Smooth muscle cell (in vitro differentiated cells): ENCODE results near the gene TMED5. TPM values are rescaled to one million over a fixed set of nuclear protein-coding genes. Genes with fewer than 3 reads are reported as not detected.
"Not testable (repeated sequence)": the region's sequence is repeated elsewhere in the genome, so short reads cannot be mapped to it uniquely, and the experiment has no call there.

ENCODE experiments used
- DNase-seq: peaks from one replicate; lab custom pipeline; 2025; ENCODE audit not compliant: unreplicated experiment; lab: John Stamatoyannopoulos, UW
- H2AFZ ChIP-seq: fragments of 200-600 bp; sonication (generic); 2 replicates; pipeline ENCODE4 v1.6.0; 2016; ENCODE audit warnings: antibody characterized with exemption, low read depth, mild to moderate bottlenecking
- H3F3A ChIP-seq: fragments of 200-600 bp; sonication (generic); 2 replicates; pipeline ENCODE4 v1.6.0; 2017; ENCODE audit warnings: antibody characterized with exemption, low read depth
- H3K27ac ChIP-seq: fragments of 200-600 bp; sonication (generic); 2 replicates; pipeline ENCODE4 v1.5.1; 2016; ENCODE audit warnings: low read depth, mild to moderate bottlenecking
- H3K27me3 ChIP-seq: fragments of 200-600 bp; sonication (generic); 2 replicates; pipeline ENCODE4 v1.6.1; 2016; ENCODE audit warnings: low read depth, mild to moderate bottlenecking
- H3K36me3 ChIP-seq: fragments of 200-600 bp; sonication (generic); 2 replicates; pipeline ENCODE4 v1.5.1; 2016; ENCODE audit warnings: low read depth
- H3K4me1 ChIP-seq: fragments of 200-600 bp; sonication (generic); 2 replicates; pipeline ENCODE4 v1.5.1; 2016; ENCODE audit warnings: low read depth
- H3K4me2 ChIP-seq: fragments of 200-600 bp; sonication (generic); 2 replicates; pipeline ENCODE4 v1.6.0; 2016; ENCODE audit warnings: mild to moderate bottlenecking
- H3K4me3 ChIP-seq: fragments of 200-600 bp; sonication (generic); 2 replicates; pipeline ENCODE4 v1.5.1; 2016; ENCODE audit warnings: mild to moderate bottlenecking
- H3K79me2 ChIP-seq: fragments of 200-600 bp; sonication (generic); 2 replicates; pipeline ENCODE4 v1.6.0; 2016; ENCODE audit warnings: low read depth, mild to moderate bottlenecking
- H3K9ac ChIP-seq: fragments of 200-600 bp; sonication (generic); 2 replicates; pipeline ENCODE4 v1.6.0; 2016; ENCODE audit warnings: low read depth
- H3K9me3 ChIP-seq: fragments of 200-600 bp; sonication (generic); replicated peaks from 2 replicates; pipeline ENCODE4 v1.5.1; 2016; ENCODE audit warnings: low read depth
- H4K20me1 ChIP-seq: fragments of 200-600 bp; sonication (generic); 2 replicates; pipeline ENCODE4 v1.6.0; 2016; ENCODE audit warnings: low read depth
- CTCF ChIP-seq: fragments of 200-600 bp; sonication (generic); IDR thresholded peaks from 2 replicates; pipeline ENCODE4 v1.5.1; 2017; ENCODE audit warnings: borderline replicate concordance, mild to moderate bottlenecking, antibody characterized with exemption; ENCODE audit not compliant: insufficient read depth, poor library complexity, severe bottlenecking
- WGBS: methylation state at CpG from one replicate; pipeline ENCODE4 v1.1.7; 2016; ENCODE audit warnings: low lambda C conversion rate; 5-methylcytosine and 5-hydroxymethylcytosine counted together
- polyA plus RNA-seq: library from polyadenylated mRNA; unstranded; fragments of >200 nt; fragmentation: Nextera tagmentation; extraction: Ambion mirVana; gene quantifications from 2 replicates; pipeline ENCODE4 v1.2.1, GENCODE V29; 2016
- total RNA-seq: library from RNA; depleted of rRNA; stranded (reverse); fragments of >200 nt; gene quantifications from 2 replicates; pipeline ENCODE4 v1.2.3, GENCODE V29; 2014

Gene TMED5
- total and polyA plus RNA-seq, 2 experiments from 2014 or later, result 26.8 to 61.7 TPM

GRCh38 chr1:93164816-93165215 is 15.4 kb downstream of the TMED5 start:
- peaks cover 20% of the 10 kb centered on the region for H4K20me1 ChIP-seq
- H3K79me2 ChIP-seq, result peaks cover 76% of the 10 kb centered on the region
- no peak overlapping the region for H3K27ac ChIP-seq
- H3K4me2 ChIP-seq, result no peak overlapping the region
- no peak for DNase-seq
- H3K9ac ChIP-seq, result no peak overlapping the region
- no peaks in the 10 kb centered on the region for H3F3A ChIP-seq
- no peak overlapping the region for H2AFZ ChIP-seq
- no peak for TF ChIP-seq CTCF
- no peaks in the 10 kb centered on the region for H3K4me1 ChIP-seq
- peaks cover 11% of the 10 kb centered on the region for H3K36me3 ChIP-seq
- WGBS, result 96% methylated on average over 2 of the region's 2 CpGs
- no peaks in the 10 kb centered on the region for H3K27me3 ChIP-seq
- no peaks in the 10 kb centered on the region for H3K9me3 ChIP-seq
- H3K4me3 ChIP-seq, result no peak overlapping the region

GRCh38 chr1:93163314-93163713 is 16.9 kb downstream of the TMED5 start:
- not testable (repeated sequence) for H3F3A ChIP-seq, H2AFZ ChIP-seq, H3K4me2 ChIP-seq, DNase-seq, H3K27ac ChIP-seq, H3K9me3 ChIP-seq, H3K4me3 ChIP-seq, H3K27me3 ChIP-seq, H3K9ac ChIP-seq, H3K4me1 ChIP-seq
- Histone ChIP-seq H3K79me2 (peaks cover 62% of the 10 kb centered on the region), H3K36me3 (peaks cover 11% of the 10 kb centered on the region), H4K20me1 (peaks cover 26% of the 10 kb centered on the region)
- WGBS, result 98% methylated on average over 8 of the region's 8 CpGs

- 96% methylated on average over 2 of the region's 2 CpGs for WGBS
- Histone ChIP-seq H3K4me1 (no peaks in the 10 kb centered on the region), H3K79me2 (peaks cover 25% of the 10 kb centered on the region)
These were observed 20.9 kb downstream of the TMED5 start for GRCh38 chr1:93159337-93159736.

DNA sequence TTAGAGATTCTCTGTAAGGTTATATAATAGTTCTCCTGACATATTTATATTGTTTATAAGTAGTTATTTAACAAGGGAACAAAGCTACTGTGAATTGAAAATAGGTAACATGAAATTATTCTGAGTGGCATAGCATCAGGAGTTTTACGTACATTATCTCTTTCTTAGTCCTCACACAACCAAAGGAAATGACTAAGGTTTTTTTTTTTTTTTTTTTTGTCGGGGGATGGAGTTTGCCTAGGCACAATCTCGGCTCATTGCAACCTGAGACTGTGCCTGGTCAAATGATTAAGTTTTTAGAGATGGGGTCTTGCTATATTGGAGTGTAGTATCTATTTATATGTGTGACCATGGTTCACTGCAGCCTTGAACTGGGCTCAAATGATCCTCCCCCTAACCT is 24.9 kb downstream of the TMED5 start:
- DNase-seq, result no peak
- no peak for TF ChIP-seq CTCF
- Histone ChIP-seq H3F3A (no peaks in the 10 kb centered on the region), H3K4me3 (no peak overlapping the region), H3K36me3 (peaks cover 10% of the 10 kb centered on the region), H3K4me1 (no peaks in the 10 kb centered on the region), H3K27ac (no peak overlapping the region), H3K4me2 (no peak overlapping the region), H3K27me3 (no peaks in the 10 kb centered on the region), H3K9ac (no peak overlapping the region), H2AFZ (no peak overlapping the region), H4K20me1 (peaks cover 11% of the 10 kb centered on the region), H3K79me2 (peaks cover 4% of the 10 kb centered on the region), H3K9me3 (no peaks in the 10 kb centered on the region)
- 71% methylated on average over 3 of the region's 3 CpGs for WGBS

More at GRCh38 chr1:93159337-93159736, 20.9 kb downstream of the TMED5 start:
- Histone ChIP-seq H3K9me3 (no peaks in the 10 kb centered on the region), H3K4me2 (no peak overlapping the region), H3K27me3 (no peaks in the 10 kb centered on the region), H3F3A (no peaks in the 10 kb centered on the region), H2AFZ (no peak overlapping the region), H3K27ac (no peak overlapping the region), H3K4me3 (no peak overlapping the region), H3K36me3 (no peaks in the 10 kb centered on the region), H3K9ac (no peak overlapping the region), H4K20me1 (peaks cover 20% of the 10 kb centered on the region)
- DNase-seq, result no peak
- no peak for TF ChIP-seq CTCF
